Neural cell (in vitro differentiated cells): Measurements from ENCODE around the gene ATP23.

ENCODE experiments used
- EZH2 ChIP-seq: fragments of 200-600, 300-800 bp; shearing (Covaris generic), sonication (generic); IDR thresholded peaks from 2 replicates; pipeline ENCODE4 v1.6.1; 2014; ENCODE audit warnings: antibody characterized with exemption, low read length, borderline replicate concordance, mild to moderate bottlenecking; ENCODE audit not compliant: insufficient read depth, poor library complexity, severe bottlenecking
- POLR2AphosphoS5 ChIP-seq: IDR thresholded peaks from 2 replicates; pipeline ENCODE4 v1.6.1; 2012
- RAD21 ChIP-seq: fragments of 450-650 bp; conservative IDR thresholded peaks from 2 replicates; pipeline ENCODE4 v1.6.1; 2014; ENCODE audit warnings: antibody characterized with exemption, mild to moderate bottlenecking, moderate library complexity
- TF ChIP-seq, protein P1 (sequence below): fragments of 450-650 bp; IDR thresholded peaks from 2 replicates; pipeline ENCODE4 v1.5.1; 2014; ENCODE audit warnings: antibody characterized with exemption, mild to moderate bottlenecking, moderate library complexity; ENCODE audit not compliant: poor library complexity, severe bottlenecking
- TF ChIP-seq, protein P2 (sequence below): IDR thresholded peaks from 2 replicates; pipeline ENCODE4 v1.6.1; 2012; ENCODE audit warnings: borderline replicate concordance

GRCh38 chr12:57984629-57985151 is 43.3 kb downstream of the ATP23 start:
- no peak for TF ChIP-seq EZH2
- TF ChIP-seq, protein P1, sequence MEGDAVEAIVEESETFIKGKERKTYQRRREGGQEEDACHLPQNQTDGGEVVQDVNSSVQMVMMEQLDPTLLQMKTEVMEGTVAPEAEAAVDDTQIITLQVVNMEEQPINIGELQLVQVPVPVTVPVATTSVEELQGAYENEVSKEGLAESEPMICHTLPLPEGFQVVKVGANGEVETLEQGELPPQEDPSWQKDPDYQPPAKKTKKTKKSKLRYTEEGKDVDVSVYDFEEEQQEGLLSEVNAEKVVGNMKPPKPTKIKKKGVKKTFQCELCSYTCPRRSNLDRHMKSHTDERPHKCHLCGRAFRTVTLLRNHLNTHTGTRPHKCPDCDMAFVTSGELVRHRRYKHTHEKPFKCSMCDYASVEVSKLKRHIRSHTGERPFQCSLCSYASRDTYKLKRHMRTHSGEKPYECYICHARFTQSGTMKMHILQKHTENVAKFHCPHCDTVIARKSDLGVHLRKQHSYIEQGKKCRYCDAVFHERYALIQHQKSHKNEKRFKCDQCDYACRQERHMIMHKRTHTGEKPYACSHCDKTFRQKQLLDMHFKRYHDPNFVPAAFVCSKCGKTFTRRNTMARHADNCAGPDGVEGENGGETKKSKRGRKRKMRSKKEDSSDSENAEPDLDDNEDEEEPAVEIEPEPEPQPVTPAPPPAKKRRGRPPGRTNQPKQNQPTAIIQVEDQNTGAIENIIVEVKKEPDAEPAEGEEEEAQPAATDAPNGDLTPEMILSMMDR: no peak
- TF ChIP-seq POLR2AphosphoS5: no peak
- TF ChIP-seq RAD21: no peak
- TF ChIP-seq, protein P2, sequence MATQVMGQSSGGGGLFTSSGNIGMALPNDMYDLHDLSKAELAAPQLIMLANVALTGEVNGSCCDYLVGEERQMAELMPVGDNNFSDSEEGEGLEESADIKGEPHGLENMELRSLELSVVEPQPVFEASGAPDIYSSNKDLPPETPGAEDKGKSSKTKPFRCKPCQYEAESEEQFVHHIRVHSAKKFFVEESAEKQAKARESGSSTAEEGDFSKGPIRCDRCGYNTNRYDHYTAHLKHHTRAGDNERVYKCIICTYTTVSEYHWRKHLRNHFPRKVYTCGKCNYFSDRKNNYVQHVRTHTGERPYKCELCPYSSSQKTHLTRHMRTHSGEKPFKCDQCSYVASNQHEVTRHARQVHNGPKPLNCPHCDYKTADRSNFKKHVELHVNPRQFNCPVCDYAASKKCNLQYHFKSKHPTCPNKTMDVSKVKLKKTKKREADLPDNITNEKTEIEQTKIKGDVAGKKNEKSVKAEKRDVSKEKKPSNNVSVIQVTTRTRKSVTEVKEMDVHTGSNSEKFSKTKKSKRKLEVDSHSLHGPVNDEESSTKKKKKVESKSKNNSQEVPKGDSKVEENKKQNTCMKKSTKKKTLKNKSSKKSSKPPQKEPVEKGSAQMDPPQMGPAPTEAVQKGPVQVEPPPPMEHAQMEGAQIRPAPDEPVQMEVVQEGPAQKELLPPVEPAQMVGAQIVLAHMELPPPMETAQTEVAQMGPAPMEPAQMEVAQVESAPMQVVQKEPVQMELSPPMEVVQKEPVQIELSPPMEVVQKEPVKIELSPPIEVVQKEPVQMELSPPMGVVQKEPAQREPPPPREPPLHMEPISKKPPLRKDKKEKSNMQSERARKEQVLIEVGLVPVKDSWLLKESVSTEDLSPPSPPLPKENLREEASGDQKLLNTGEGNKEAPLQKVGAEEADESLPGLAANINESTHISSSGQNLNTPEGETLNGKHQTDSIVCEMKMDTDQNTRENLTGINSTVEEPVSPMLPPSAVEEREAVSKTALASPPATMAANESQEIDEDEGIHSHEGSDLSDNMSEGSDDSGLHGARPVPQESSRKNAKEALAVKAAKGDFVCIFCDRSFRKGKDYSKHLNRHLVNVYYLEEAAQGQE: no peak
